GM21825 (cell line): Measurements from ENCODE around the gene INSIG1.

Experiments used
- ATAC-seq: cut with Tn5 transposase; IDR thresholded peaks from one replicate; pipeline ENCODE4 v1.9.1; 2021; ENCODE audit warnings: mild to moderate bottlenecking, moderate library complexity; ENCODE audit not compliant: unreplicated experiment

Gene INSIG1

DNA sequence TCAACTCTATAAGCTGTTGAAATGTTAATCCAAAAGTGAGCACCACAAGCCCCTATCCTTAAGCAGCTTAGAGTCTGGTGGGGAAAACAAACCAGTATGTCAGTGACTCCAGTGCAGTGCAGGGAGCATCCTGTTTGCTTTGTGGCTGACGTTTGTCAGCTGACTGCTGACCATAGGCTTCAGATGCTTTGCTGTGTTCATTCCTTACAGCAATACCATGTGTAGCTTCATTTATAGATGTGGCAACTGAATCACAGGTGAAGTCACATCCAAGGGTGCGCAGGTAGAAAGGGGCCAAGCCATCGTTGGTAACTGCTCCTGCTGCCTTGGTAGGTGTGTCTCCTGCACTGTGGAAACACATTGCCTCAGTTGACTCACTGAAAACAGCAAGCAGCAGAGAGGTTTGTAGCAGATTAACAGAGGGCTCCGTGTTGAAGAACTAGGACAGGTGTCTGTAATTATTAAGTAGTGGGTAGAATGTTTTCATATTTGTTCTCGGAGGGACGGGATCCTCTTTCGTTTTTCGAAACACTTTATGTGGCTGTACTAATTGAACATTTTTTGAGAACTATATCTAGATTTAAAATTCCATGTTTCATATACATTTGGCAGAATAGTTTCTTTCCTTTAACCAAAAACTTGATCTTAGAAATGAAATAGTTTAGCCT lies 2.0 kb downstream of the INSIG1 start:
- no peak for ATAC-seq

DNA sequence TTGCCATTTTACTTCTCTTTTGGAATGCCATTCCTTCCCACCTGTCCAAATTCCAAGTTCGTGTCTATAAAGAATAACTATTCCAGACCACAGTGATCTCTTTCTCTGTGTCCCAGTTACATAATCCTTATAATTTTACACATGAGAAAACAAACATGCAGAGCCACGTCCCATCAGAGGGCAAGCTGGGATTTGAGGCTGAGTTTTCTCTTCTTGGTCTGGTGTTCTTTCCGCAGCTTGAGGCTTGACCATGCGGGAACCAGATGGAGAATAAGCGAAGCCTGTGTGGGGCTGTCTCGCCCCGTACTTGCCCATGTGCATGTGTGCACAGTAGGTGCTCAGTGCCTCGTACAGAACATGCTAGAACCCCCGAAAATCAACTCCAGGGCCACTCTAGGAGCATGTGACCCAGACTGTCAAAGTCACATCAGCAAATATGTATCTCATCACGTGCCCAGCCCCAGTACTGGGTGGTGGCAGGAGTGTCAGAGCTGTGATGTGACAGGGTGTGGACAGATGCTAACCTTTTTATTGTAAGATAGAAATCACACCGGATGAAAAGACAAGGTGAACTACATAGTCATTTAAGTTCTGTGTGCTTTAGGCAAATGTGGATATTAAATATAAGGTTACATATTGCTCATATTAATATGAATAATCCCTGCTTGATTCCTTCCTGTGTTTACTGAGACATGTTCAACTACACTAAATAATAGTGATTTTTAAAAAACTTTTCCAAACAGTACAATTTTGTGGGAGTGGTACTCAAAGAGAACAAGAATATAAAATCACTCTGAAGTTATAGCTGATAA lies 3.2 kb downstream of the INSIG1 start:
- ATAC-seq: no peak

DNA sequence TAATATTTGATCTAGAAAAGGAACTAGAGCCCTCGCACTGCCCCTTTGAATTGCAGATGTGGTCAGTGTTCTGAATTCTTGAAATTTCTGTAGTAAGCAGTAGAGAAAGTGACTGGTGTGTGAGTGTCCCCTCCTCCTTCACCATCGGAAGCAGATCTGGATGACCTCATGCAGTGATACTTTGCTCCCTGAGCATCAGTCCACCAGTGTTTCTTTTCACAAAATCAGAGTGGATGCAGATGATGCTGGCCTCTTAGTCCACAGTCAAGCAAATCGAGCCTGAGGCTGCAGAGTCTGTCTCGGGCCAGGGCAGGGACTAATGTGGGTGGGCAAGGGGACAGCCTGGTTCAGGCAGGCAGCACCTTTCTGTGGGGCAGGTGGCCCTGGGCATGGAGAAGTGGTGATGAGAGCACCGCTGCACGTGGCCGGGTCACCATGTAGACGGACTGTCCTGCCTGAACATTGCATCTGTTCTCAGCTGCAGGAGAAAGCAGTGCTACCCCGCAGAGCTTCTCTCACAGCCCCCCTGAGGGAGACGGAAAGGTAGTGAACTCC lies 5.4 kb downstream of the INSIG1 start:
- ATAC-seq: no peak

DNA sequence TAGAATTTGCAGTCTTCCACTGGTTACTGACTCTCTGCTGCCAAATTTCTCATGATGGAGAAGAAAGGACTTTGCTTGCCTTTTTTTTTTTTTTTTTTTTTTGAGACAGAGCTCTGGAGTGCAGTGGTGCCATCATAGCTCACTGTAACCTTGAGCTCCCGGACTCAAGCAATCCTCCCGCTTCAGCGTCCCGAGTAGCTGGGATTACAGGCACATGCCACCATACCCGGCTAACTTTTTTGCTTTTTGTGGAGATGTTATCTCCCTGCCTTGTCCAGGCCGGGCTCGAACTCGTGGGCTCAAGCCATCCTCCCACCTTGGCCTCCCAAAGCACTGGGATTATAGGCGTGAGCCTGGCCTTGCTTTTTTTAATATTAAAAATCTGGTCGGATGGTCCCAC lies 6.2 kb downstream of the INSIG1 start:
- ATAC-seq: no peak

DNA sequence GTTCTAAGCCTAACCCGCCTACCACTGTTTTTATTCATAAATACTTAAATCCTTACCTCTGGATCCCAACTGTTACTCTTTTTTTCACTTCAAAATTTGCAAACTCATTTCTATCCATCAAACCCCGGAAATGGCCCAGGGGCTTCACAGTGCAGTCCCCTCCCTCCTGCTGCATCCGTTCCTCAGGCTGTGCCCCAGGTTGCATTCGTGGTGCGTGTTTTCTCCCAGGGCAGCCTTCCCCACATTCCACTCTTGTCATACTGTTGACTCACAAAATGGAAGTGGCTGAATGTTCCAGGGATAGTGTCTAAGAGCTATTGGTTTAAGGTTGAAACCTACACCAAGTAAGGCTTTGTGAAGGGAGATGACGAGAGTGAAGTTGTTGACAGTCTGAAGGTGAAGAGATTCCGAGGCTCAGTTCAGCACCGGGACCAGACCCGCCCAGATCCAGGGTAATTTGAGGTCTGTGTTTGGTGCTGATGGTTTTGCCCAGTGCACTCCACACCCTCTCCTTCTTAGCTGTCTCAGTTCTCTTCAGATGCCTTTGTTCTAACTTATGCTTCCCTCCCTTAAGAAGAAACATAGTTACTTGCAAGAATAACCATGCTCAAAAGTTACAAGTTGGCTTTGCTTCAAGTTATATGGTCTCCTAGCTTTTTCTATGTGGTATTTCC lies 7.7 kb downstream of the INSIG1 start:
- ATAC-seq: no peak

DNA sequence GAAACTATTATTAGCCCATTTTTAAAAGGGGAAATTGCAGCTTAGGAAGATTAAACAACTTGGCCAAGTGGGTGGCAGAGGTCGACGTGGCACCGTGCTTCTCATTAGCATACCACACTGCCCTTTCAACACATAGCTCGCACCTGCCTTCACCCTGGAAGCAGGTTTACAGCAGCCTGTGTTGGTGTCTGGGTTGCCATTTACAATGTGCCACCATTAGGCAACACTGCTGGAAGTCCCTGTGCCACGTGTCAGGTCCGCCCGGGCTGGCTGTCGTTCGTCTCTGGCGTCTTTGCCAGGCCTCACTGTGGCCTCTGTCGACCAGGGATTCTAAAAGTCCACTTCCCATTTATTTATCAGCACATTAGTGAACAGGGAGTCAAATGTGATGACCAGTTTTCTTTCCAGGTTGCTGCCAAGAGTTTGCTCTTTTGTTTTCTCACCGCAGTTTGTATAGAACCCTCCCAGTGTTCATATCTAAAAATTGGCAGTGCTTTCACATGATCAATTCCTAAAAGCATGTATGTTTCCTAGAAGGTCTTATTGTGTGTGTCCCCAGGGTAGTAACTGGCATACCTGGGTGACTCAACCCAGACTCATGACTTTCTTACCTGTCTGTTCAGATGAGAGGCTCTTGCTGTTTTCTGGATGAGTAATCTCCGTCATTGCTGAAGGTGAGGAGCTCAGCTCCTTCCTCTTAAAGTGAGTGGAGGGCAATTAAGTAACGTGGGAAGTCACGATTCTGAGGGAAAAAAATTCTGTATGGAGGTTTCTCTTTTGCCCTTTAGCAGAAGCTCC lies 9.2 kb downstream of the INSIG1 start:
- no peak for ATAC-seq

DNA sequence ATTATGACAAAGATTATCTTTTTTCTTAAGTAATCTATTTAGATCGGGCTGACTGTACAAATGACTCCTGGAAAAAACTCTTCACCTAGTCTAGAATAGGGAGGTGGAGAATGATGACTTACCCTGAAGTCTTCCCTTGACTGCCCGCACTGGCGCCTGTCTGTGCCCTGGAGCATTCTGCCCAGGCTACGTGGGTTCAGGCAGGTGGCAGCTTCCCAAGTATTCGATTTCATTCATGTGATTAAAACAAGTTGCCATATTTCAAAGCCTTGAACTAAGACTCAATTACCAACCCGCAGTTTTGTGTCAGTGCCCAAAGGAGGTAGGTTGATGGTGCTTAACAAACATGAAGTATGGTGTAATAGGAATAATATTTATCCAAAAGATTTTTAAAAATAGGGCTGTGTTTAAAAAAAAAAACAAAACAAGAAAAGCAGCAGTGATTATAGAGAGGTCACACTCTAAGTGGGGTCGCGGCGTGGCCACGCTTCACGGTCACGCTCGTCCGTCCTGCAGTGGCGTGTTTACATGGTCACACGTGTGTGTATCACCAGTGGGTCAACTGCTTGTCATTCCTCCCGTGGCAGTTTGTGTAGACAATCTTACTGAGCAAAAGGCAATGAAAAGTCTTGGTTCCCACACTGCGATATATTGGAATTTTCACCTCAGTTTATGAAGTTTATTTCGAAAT lies 10.8 kb downstream of the INSIG1 start:
- ATAC-seq: no peak

DNA sequence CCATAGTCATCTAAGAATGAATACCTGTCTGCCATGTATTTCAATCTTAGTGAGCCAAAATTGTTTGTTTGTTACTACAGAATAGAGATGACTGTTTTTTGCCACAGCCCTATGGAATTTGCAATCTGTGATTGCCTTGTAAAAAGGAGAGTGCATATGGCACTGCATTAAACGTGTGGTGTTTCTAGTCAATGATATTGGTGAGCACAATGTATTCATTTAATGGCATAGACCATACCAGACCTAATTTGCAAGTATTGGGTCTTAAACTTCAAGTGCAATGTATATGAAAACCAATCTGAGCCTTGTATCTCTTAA lies 11.3 kb downstream of the INSIG1 start:
- ATAC-seq: no peak

DNA sequence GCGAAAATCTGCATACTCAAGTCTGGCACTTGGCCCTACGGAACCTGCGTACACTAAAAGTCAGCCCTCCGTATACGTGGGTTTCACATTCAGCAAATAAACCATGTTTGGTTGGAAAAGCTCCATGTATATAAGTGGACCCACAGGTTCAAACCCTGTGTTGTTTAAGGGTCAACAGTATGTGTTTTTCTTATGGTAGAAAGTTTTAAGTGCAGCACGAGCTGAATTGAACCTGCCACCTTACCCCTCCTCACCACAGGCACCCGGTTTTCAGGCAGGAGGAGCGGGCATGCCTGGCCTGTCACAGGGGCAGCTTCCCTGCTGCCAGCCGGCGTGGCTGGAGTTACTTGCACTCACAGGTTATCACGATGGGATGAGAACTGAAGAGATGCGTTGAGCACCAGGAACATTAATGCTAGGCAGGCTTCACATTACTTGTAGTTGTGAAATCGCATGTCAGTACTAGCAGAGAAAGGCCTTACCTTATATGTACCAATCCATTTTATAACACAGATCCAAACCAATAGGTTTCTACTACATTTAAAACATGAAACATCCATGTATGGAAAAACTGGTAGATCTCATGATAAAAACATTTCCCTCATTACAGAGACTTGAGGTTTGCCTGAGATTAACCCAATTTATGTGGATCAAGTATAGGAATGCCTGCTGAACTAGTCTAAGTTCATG lies 12.9 kb downstream of the INSIG1 start:
- no peak for ATAC-seq

DNA sequence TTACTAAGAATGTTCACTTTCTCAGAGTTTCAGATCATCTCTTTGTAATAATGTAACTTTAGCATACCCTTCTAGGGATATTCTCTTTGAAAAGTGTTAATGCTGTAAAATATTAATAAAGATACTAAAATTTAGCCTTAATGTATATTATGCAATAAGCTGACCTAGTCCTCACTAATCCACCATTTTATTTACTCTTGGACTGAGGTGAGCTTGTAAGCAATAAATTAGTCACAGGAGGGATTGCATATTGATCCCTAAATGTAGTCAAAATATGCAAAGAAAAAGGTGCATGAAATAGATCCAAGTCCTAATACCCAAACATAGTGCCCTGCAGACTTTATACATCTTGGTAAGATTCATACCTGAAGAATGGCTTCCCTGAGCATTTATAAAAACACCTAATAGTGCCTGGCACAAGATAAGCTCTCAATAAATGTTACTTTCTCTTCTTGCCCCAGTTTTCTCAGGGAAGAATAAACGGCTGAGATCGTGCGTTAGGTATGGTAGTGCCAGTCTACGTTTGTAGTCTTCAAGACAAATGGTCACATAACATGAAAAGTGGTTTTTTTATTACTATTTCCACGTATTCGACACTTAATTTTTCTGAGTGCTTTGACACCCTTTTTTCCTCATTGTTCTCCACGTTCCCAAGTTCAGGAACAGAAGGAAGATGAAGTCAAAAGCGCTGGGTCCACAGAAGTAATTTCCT lies 14.3 kb downstream of the INSIG1 start:
- ATAC-seq: no peak

DNA sequence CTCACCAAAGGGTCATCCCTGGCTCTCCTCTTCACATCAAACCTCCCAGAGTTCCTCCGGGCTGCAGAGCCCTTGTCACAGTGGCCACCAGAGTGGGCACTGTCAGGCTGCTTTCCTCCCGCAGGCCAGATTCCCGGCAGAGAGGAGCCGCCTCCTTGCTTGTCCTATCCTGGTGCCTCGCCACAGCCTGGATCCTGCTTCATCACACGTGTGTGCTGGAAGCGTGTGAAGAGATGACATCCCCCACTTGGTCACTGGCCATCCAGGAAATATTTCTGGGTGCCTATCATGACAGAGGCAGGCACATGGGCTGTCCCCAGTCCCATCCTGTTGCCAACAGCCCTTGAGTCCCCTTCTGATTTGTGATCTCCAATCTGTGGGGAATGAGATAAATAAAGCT lies 15.0 kb downstream of the INSIG1 start:
- no peak for ATAC-seq

DNA sequence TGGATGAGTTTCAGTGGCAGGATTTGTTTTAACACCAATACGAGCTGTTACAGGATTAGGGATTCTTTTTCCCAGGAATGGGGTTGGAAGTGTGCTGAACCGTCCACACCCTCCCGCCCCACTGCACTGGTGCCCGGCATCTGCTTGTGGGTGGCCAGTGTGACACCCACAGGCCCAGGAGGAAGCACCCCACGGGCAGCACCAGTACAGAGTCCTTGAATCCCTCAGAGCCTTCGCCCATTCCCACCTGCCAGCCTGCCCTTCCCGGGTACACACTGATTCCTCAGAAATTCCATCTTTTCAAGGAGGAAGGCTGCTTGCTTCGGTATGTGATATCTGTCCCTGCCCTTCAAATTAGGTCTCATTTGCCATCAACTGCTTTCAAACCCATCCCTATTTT lies 15.4 kb downstream of the INSIG1 start:
- ATAC-seq: no peak

DNA sequence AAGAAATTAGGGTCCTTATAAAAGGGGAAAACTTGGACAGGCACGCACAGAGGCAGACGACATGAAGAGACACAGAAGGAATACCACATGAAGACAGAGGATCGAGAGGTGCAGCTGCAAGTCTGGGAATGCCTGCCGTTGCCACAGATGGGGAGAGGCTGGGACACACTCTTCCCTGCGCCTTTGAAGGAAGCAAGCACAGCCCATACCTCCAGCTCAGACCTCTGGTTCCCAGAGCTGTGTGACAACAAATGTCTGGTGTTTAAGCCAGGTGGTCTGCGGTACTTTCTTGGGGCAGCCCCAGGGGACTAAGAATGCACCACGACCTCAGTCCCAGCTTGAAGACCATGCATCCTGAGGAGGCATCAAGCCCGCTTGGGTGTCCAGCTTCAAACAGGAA lies 18.3 kb downstream of the INSIG1 start:
- ATAC-seq: no peak

DNA sequence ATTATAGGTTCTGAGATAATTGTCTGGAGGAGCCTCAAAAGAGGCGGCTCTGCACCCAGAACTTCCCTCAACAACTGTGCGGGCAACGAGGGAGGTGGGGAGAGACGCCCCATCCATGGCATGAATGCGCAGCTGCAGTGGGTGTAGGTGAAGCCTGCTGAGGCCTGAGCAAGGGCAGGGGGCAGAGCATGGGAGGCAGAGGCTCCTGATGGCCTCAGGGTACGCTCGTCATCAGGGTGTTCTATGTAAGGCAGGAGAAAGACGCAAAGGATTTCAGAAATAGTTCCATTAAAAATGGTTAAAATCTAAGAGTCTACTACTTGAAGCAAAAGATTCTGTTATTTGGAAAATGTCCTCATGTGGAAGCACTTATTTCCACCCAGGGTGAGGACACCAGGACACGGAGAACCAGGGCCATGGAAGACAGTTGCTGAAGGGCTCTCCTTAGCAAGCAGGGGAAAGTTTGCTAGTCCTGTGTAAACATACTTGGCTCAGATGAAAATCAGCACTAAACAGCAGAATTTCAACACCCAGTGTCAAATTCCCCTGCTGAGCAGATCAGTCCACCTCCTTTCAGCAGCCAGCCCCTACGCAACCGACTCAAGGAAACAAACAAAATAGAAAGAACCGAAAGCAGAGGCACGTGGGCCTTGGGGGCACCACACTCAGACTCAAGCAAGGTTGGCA lies 18.9 kb downstream of the INSIG1 start:
- no peak for ATAC-seq

DNA sequence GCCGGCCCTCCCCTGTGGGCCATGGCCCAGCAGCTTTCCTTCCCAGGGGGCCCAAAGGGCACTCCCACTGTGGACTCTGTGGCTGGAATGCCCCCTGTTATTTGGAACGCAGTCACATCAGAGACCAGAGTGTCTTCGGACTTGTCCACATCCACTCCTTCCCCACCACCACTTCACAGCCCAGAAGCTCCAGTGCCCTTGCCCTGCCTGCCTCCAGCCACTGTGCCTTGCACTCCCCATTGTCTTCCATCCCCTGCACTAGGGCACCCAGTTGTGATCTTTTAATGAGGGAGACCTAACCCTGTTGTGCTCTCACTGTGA lies 19.4 kb downstream of the INSIG1 start:
- ATAC-seq: no peak

DNA sequence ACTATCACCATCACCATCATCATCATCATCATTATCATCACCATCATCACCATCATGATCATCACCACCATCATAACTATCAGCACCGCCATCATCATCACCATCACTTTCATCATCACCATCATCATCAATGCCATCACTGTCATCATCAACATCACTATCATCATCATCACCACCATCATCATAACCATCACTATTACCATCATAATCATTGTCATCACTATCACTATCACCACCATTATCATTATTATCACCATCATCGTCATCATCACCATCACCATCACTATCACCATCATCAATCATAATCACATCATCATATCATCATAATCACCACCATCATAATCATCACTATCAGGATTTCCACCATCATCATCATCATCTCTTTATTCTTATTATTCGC lies 20.6 kb downstream of the INSIG1 start:
- ATAC-seq: no peak

DNA sequence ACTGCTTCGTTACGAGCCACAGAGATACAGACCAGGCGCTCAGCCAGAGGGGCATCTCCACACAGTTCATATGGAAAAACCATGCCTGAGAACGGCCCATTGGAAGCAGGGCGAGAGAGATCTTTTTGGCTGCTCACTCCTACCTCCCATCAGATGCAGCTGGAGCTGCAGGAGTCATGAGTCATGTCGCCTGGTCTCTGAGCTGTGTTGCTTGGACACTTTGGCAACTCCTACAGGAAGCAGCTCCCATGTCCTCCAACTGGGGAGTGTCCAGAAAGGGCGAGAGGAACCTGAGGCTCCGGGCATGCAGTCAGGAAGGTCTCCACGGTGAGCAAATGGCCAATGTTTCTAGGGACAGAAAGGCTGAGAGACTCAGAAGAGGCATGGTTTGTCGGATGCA lies 24.9 kb downstream of the INSIG1 start:
- ATAC-seq: no peak

DNA sequence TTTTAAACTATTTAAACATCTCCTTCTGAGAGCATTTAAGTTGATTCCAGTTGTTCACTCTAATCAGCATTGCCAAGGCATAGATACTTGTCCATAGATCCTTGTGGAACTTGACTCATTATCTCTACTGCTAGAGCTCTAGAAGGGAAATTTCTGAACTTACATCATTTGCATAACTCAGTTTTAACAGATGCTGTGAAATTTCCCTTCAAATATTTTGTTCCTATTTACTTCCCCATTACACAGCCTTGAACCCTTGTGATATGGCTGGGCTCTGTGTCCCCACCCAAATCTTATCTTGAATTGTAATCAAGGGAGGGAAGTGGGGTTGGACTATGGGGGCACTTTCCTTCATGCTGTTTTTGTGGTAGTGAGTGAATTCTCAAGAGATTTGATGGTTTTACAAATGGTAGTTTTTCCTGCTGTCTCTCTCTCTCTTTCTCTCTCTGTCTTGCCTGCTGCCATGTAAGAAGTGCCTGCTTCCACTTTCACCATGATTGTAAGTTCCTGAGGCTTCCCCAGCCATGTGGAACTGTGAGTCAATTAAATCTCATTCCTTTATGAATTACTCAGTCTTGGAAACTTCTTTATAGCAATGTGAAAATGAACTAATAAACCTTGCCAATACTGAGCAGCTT lies 25.4 kb downstream of the INSIG1 start:
- no peak for ATAC-seq
